Transverse colon (tissue), 4 donors: ENCODE measurements around the gene BACH2. TPM values are rescaled to one million over a fixed set of nuclear protein-coding genes. Genes with fewer than 3 reads are reported as not detected.

ENCODE experiments used
- DNase-seq: peaks from one replicate; pipeline ENCODE4 v3.0.0-alpha.2; 2019
- H3K27ac ChIP-seq, 4 donors: fragments of 200-600 bp; sonication (generic); 2 replicates each; pipeline ENCODE4 v1.5.1; 2016 to 2018; ENCODE audit warnings: inconsistent platforms in 4 of 4
- H3K27me3 ChIP-seq: fragments of 200-600 bp; sonication (generic); 2 replicates; pipeline ENCODE4 v1.5.1; 2017; ENCODE audit warnings: inconsistent platforms
- H3K36me3 ChIP-seq, 4 donors: fragments of 200-600 bp; sonication (generic); 2 replicates each; pipeline ENCODE4 v1.5.1; 2017 to 2019; ENCODE audit warnings: inconsistent platforms in 4 of 4
- H3K4me1 ChIP-seq, 4 donors: fragments of 200-600 bp; sonication (generic); 2 replicates each; pipeline ENCODE4 v1.5.1; 2017 to 2020; ENCODE audit warnings: inconsistent platforms in 4 of 4
- H3K4me3 ChIP-seq, 4 donors: fragments of 200-600 bp; sonication (generic); 1 replicate in 1 of 4; 2 replicates in 3 of 4; pipeline versions ENCODE4 v1.5.1 to v1.6.1; 2017 to 2019; ENCODE audit warnings: inconsistent platforms in 4 of 4
- H3K9me3 ChIP-seq, 2 donors: fragments of 200-600 bp; sonication (generic); 2 replicates each; pipeline ENCODE4 v1.5.1; 2017 to 2019; ENCODE audit warnings: inconsistent platforms in 2 of 2
- CTCF ChIP-seq, 5 experiments: fragments of 200-600 bp in 3 of 5; fragments of 450-650 bp in 2 of 5; sonication (generic) in 3 of 5; IDR thresholded peaks; 1 replicate in 2 of 5; 2 replicates in 3 of 5; pipeline ENCODE4 v1.5.1; 2016 to 2017; ENCODE audit warnings: antibody characterized with exemption in 5 of 5, inconsistent platforms in 3 of 5, mild to moderate bottlenecking in 2 of 5, moderate library complexity in 1 of 5
- EP300 ChIP-seq: sonication (generic); formaldehyde crosslinking; IDR thresholded peaks from one replicate; pipeline ENCODE4 v1.6.1; 2017; ENCODE audit warnings: antibody characterized with exemption, low read depth
- POLR2A ChIP-seq: fragments of 450-650 bp; IDR thresholded peaks from one replicate; pipeline ENCODE4 v1.6.1; 2016; ENCODE audit warnings: antibody characterized with exemption, mild to moderate bottlenecking, moderate library complexity
- POLR2AphosphoS5 ChIP-seq, 3 donors: sonication (generic); formaldehyde crosslinking; IDR thresholded peaks; one replicate each; pipeline ENCODE4 v1.6.1; 2016; ENCODE audit warnings: antibody characterized with exemption in 3 of 3
- WGBS, 2 donors: methylation state at CpG; one replicate each; pipeline ENCODE4 v1.1.5; 2018; ENCODE audit warnings: low coverage in 1 of 2; 5-methylcytosine and 5-hydroxymethylcytosine counted together
- in situ Hi-C, 4 donors: fragments of 200-750 bp; cut with MboI; loops; one replicate each; pipeline versions ENCODE4 v1.15.0 to v1.15.1; 2017; ENCODE audit warnings: low sequenced_read_pairs in 3 of 4, low pct_ligation_motif_present in 1 of 4, low pct_unique_long_range_greater_than_20kb in 1 of 4
- intact Hi-C: fragments of 100-400 bp; cut with DNase I; formaldehyde crosslinking; loops from one replicate; pipeline ENCODE4 v1.15.1; 2023; ENCODE audit warnings: low total_unique reads
- total RNA-seq, 4 donors: library from RNA; depleted of rRNA; stranded (reverse); fragments of >200 nt; gene quantifications; one replicate each; pipeline ENCODE4 v1.1.0, GENCODE V29; 2016

BACH2 gene
- total RNA-seq, 4 donors from 2014 or later: 0.20 to 7.5 (median 2.4) TPM

GRCh38 chr6:90290811-90291420 is 5.7 kb downstream of the BACH2 start:
- intact Hi-C loops: no loop called here
- no peaks in the 10 kb centered on the region for H3K36me3 ChIP-seq

GRCh38 chr6:90289902-90290301 is 6.7 kb downstream of the BACH2 start:
- TF ChIP-seq POLR2A (no peak), EP300 (no peak), CTCF (IDR thresholded peaks at IDR 0.05) (no peak)
- Histone ChIP-seq H3K36me3 (no peaks in the 10 kb centered on the region), H3K9me3 (no peaks in the 10 kb centered on the region), H3K4me3 (no peak overlapping the region), H3K4me1 (peaks cover 0 to 19% (median 9%) of the 10 kb centered on the region in 4 donors), H3K27me3 (peaks cover 26% of the 10 kb centered on the region), H3K27ac (no peak overlapping the region)
- in situ Hi-C loops: loop anchor here in 2 of 4 donors (25.0 kb wide), 1 partner anchor 328 kb away; no protein-coding TSS in a partner anchor
- no peak for DNase-seq
- 75% methylated on average over 1 of the region's 1 CpG; no CpG with 5 or more reads in 1 of the 2 donors for WGBS, 2 donors
- intact Hi-C loops: no loop called here

More at GRCh38 chr6:90290811-90291420, 5.7 kb downstream of the BACH2 start:
- H3K27ac ChIP-seq: no peak overlapping the region
- peaks cover 36% of the 10 kb centered on the region for H3K27me3 ChIP-seq
- peaks cover 0 to 19% (median 12%) of the 10 kb centered on the region in 4 donors for H3K4me1 ChIP-seq
- no peak overlapping the region for H3K4me3 ChIP-seq
- 81 to 86% methylated on average over 5 of the region's 5 CpGs for WGBS, 2 donors
- no peaks in the 10 kb centered on the region for H3K9me3 ChIP-seq
- TF ChIP-seq EP300 (no peak), CTCF (IDR thresholded peaks at IDR 0.05) (no peak)
- in situ Hi-C loops: loop anchor here in 2 of 4 donors (25.0 kb wide), 1 partner anchor 329 kb away; no protein-coding TSS in a partner anchor
- DNase-seq: no peak

GRCh38 chr6:90288404-90288803 is 8.2 kb downstream of the BACH2 start:
- Histone ChIP-seq H3K4me1 (peaks cover 0 to 23% (median 5%) of the 10 kb centered on the region in 4 donors), H3K9me3 (no peaks in the 10 kb centered on the region), H3K4me3 (no peak overlapping the region), H3K36me3 (no peaks in the 10 kb centered on the region), H3K27me3 (peaks cover 11% of the 10 kb centered on the region), H3K27ac (no peak overlapping the region)
- 78% methylated on average over 1 of the region's 1 CpG; no CpG with 5 or more reads in 1 of the 2 donors for WGBS, 2 donors
- TF ChIP-seq EP300: no peak
- TF ChIP-seq POLR2AphosphoS5 (IDR thresholded peaks at IDR 0.05): no peak
- no peak for TF ChIP-seq CTCF (IDR thresholded peaks at IDR 0.05)
- TF ChIP-seq POLR2A: no peak
- in situ Hi-C loops: loop anchor here in 2 of 4 donors (25.0 kb wide), 1 partner anchor 326 kb away; no protein-coding TSS in a partner anchor
- no peak for DNase-seq
- intact Hi-C loops: no loop called here

GRCh38 chr6:90286884-90287488 is 9.7 kb downstream of the BACH2 start:
- Histone ChIP-seq H3K9me3 (no peaks in the 10 kb centered on the region), H3K4me1 (peaks cover 0 to 23% (median 5%) of the 10 kb centered on the region in 4 donors), H3K27ac (peak overlapping the region in 1 of 4 donors; percentile 27), H3K27me3 (no peaks in the 10 kb centered on the region), H3K36me3 (no peaks in the 10 kb centered on the region), H3K4me3 (no peak overlapping the region)
- in situ Hi-C loops: loop anchor here in 2 of 4 donors (25.0 kb wide), 1 partner anchor 325 kb away; no protein-coding TSS in a partner anchor
- TF ChIP-seq CTCF (IDR thresholded peaks at IDR 0.05) (peak; percentile 43 to 56 (median 44)), POLR2A (no peak)
- intact Hi-C loops: no loop called here
- peak; percentile 36 for DNase-seq
- 85 to 87% methylated on average over 4 of the region's 4 CpGs for WGBS, 2 donors
